Measurements from ENCODE around the gene PLXNA4. TPM values are rescaled to one million over a fixed set of nuclear protein-coding genes. Genes with fewer than 3 reads are reported as not detected.

PLXNA4 gene
- total RNA-seq, 2 experiments from 2014 or later, result 0.75 to 0.85 TPM

GRCh38 chr7:132130497-132130896 is 445.8 kb downstream of the PLXNA4 start:
- intact Hi-C loops (cut with DNase I, micrococcal nuclease), result no loop called here
- no peaks in the 10 kb centered on the region for H3K36me3 Mint-ChIP-seq (ENCODE audit: low read depth)
- ChIA-PET POLR2A (no interaction called here), CTCF (no interaction called here)
- peaks cover 11% of the 10 kb centered on the region for H3K27me3 Mint-ChIP-seq
- no peaks in the 10 kb centered on the region for H3K27me3 ChIP-seq (ENCODE audit: control insufficient read depth in 1 of 2, insufficient read depth in 2 of 2, low read length in 2 of 2)
- no peaks in the 10 kb centered on the region for H3K4me1 ChIP-seq (ENCODE audit: insufficient read depth, low read length)
- no peaks in the 10 kb centered on the region for H3K9me3 ChIP-seq (ENCODE audit: control insufficient read depth in 1 of 2, insufficient read depth in 1 of 2, low read length in 2 of 2)
- no peaks in the 10 kb centered on the region for H3K4me1 Mint-ChIP-seq (ENCODE audit: low read depth)
- H3K27ac Mint-ChIP-seq, result no peak overlapping the region
- no peak for DNase-seq
- no peak overlapping the region for H3K4me3 Mint-ChIP-seq
- TF ChIP-seq, protein P1, sequence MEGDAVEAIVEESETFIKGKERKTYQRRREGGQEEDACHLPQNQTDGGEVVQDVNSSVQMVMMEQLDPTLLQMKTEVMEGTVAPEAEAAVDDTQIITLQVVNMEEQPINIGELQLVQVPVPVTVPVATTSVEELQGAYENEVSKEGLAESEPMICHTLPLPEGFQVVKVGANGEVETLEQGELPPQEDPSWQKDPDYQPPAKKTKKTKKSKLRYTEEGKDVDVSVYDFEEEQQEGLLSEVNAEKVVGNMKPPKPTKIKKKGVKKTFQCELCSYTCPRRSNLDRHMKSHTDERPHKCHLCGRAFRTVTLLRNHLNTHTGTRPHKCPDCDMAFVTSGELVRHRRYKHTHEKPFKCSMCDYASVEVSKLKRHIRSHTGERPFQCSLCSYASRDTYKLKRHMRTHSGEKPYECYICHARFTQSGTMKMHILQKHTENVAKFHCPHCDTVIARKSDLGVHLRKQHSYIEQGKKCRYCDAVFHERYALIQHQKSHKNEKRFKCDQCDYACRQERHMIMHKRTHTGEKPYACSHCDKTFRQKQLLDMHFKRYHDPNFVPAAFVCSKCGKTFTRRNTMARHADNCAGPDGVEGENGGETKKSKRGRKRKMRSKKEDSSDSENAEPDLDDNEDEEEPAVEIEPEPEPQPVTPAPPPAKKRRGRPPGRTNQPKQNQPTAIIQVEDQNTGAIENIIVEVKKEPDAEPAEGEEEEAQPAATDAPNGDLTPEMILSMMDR (IDR thresholded peaks at IDR 0.05), result no peak
- no peak overlapping the region for H3K27ac ChIP-seq (ENCODE audit: low read depth in 1 of 2, low read length in 2 of 2)
- no peak overlapping the region for H3K4me3 ChIP-seq (ENCODE audit: low read length)
- no peak for ATAC-seq (ENCODE audit: poor library complexity)
- no peaks in the 10 kb centered on the region for H3K36me3 ChIP-seq (ENCODE audit: insufficient read depth, low read length)
- H3K9me3 Mint-ChIP-seq, result no peaks in the 10 kb centered on the region

GRCh38 chr7:132125872-132126595 is 450.2 kb downstream of the PLXNA4 start:
- intact Hi-C loops (cut with DNase I, micrococcal nuclease), result no loop called here
- H3K4me1 ChIP-seq (ENCODE audit: insufficient read depth, low read length), result no peaks in the 10 kb centered on the region
- H3K27me3 Mint-ChIP-seq, result peaks cover 11% of the 10 kb centered on the region
- no peak overlapping the region for H3K27ac ChIP-seq (ENCODE audit: low read depth in 1 of 2, low read length in 2 of 2)
- no peaks in the 10 kb centered on the region for H3K27me3 ChIP-seq (ENCODE audit: control insufficient read depth in 1 of 2, insufficient read depth in 2 of 2, low read length in 2 of 2)
- no peak overlapping the region for H3K4me3 Mint-ChIP-seq
- H3K9me3 Mint-ChIP-seq, result no peaks in the 10 kb centered on the region
- H3K36me3 ChIP-seq (ENCODE audit: insufficient read depth, low read length), result no peaks in the 10 kb centered on the region
- no peak overlapping the region for H3K4me3 ChIP-seq (ENCODE audit: low read length)
- no peak for DNase-seq
- POLR2A ChIA-PET, result no interaction called here
- H3K36me3 Mint-ChIP-seq (ENCODE audit: low read depth), result no peaks in the 10 kb centered on the region
- H3K9me3 ChIP-seq (ENCODE audit: control insufficient read depth in 1 of 2, insufficient read depth in 1 of 2, low read length in 2 of 2), result peaks cover 0 to 4% of the 10 kb centered on the region in 2 experiments
- TF ChIP-seq, protein P1 (IDR thresholded peaks at IDR 0.05), result no peak
- CTCF ChIA-PET, result no interaction called here
- ATAC-seq (ENCODE audit: poor library complexity), result no peak
- no peak overlapping the region for H3K27ac Mint-ChIP-seq
- H3K4me1 Mint-ChIP-seq (ENCODE audit: low read depth), result no peaks in the 10 kb centered on the region

GRCh38 chr7:132125096-132125495 is 451.2 kb downstream of the PLXNA4 start:
- H3K27ac ChIP-seq (ENCODE audit: low read depth in 1 of 2, low read length in 2 of 2), result no peak overlapping the region
- H3K9me3 Mint-ChIP-seq, result no peaks in the 10 kb centered on the region
- H3K9me3 ChIP-seq (ENCODE audit: control insufficient read depth in 1 of 2, insufficient read depth in 1 of 2, low read length in 2 of 2), result peaks cover 0 to 4% of the 10 kb centered on the region in 2 experiments
- H3K4me1 Mint-ChIP-seq (ENCODE audit: low read depth), result no peaks in the 10 kb centered on the region
- H3K36me3 Mint-ChIP-seq (ENCODE audit: low read depth), result no peaks in the 10 kb centered on the region
- H3K27me3 ChIP-seq (ENCODE audit: control insufficient read depth in 1 of 2, insufficient read depth in 2 of 2, low read length in 2 of 2), result no peaks in the 10 kb centered on the region
- H3K4me3 Mint-ChIP-seq, result no peak overlapping the region
- TF ChIP-seq, protein P1 (IDR thresholded peaks at IDR 0.05), result no peak
- DNase-seq (no peak), ATAC-seq (ENCODE audit: poor library complexity) (no peak)
- no peaks in the 10 kb centered on the region for H3K36me3 ChIP-seq (ENCODE audit: insufficient read depth, low read length)
- ChIA-PET POLR2A (no interaction called here), CTCF (no interaction called here)
- peaks cover 11% of the 10 kb centered on the region for H3K27me3 Mint-ChIP-seq
- intact Hi-C loops (cut with DNase I, micrococcal nuclease), result no loop called here
- no peaks in the 10 kb centered on the region for H3K4me1 ChIP-seq (ENCODE audit: insufficient read depth, low read length)
- H3K4me3 ChIP-seq (ENCODE audit: low read length), result no peak overlapping the region
- H3K27ac Mint-ChIP-seq, result no peak overlapping the region

All from CD4-positive, alpha-beta T cell (primary cell).